Measurements from ENCODE around the gene RGL4. TPM values are rescaled to one million over a fixed set of nuclear protein-coding genes. Genes with fewer than 3 reads are reported as not detected.
A peak's percentile ranks its signal among the peaks of the same experiment; 100 is the strongest.
"Not testable (repeated sequence)": the region's sequence is repeated elsewhere in the genome, so short reads cannot be mapped to it uniquely, and the experiment has no call there.

Gene RGL4
- polyA plus RNA-seq, 10 donors: 0.36 to 2.4 (median 1.6) TPM

GRCh38 chr22:23698094-23698493, 7.3 kb downstream of the RGL4 start:
- DNase-seq: no peak

DNA sequence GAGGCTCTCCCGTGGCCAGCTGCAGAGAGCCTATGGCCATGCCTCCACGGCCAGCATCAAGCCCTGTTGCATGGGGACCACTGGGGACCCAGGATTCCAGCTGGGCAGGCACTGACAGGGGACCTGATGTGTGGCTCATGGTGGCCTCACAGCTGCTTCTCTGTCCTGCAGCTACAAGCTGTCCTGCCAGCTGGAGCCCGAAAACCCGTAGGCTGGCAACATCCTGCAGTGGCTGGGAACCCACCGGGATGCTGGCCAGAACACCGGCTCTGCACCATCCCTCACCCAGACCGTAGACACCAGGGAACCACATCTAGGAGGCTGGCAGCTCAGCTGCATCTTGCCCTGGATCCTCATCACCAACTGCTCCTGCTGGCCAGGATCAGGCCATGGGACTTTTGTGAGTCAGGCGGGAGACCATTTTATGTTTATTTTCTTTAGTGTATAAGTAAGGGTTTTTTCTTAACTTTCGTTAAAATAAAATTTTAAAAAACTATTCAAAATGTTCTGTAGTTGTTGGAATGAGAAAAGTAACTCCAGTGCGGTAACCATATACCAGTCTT, 7.9 kb downstream of the RGL4 start:
- no peak for DNase-seq

- DNase-seq: no peak
Observed at GRCh38 chr22:23700706-23701105, 9.9 kb downstream of the RGL4 start.

DNA sequence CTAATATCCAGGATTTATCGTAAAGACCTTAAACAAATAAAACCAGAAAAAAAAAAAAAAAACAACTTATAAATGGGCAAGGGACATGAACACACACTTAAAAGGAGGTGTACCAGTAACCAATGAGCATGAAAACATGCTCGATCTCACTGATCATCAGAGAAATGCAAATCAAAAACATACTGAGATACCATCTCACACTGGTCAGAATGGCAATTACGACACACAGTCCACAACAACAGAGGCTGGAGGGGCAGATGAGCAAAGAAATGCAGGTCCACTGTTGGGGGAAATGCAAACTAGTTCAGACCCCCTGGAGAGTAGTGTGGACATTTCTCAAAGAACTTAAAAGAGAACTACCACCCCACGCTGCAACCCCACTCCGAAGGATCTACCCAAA, 13.2 kb downstream of the RGL4 start:
- DNase-seq: no peak

- no peak for DNase-seq
Observed at GRCh38 chr22:23704829-23705228, 14.0 kb downstream of the RGL4 start.

DNA sequence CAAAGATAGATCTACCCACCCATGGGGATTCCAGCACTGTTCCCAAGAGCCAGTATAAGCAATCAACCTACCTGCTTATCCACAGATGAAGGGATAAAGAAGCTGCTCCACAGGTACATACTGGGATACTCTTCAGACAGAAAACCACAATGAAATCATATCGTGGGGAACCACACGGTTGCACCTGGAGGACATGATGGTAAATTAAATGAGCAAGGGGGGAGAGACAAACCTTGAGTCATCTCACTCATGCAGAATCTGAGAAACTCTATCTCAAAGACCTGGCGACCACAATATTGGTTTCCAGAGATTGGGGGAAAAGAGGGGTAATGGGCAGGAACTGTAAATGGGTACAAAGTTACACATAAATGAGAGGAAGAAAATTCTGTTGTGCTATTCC, 14.5 kb downstream of the RGL4 start:
- no peak for DNase-seq

GRCh38 chr22:23708270-23708669, 17.5 kb downstream of the RGL4 start:
- no peak for DNase-seq

GRCh38 chr22:23709107-23709506, 18.3 kb downstream of the RGL4 start:
- no peak for DNase-seq

GRCh38 chr22:23712256-23712655, 21.4 kb downstream of the RGL4 start:
- no peak for DNase-seq

GRCh38 chr22:23713696-23714595, 23.1 kb downstream of the RGL4 start:
- DNase-seq: no peak

DNA sequence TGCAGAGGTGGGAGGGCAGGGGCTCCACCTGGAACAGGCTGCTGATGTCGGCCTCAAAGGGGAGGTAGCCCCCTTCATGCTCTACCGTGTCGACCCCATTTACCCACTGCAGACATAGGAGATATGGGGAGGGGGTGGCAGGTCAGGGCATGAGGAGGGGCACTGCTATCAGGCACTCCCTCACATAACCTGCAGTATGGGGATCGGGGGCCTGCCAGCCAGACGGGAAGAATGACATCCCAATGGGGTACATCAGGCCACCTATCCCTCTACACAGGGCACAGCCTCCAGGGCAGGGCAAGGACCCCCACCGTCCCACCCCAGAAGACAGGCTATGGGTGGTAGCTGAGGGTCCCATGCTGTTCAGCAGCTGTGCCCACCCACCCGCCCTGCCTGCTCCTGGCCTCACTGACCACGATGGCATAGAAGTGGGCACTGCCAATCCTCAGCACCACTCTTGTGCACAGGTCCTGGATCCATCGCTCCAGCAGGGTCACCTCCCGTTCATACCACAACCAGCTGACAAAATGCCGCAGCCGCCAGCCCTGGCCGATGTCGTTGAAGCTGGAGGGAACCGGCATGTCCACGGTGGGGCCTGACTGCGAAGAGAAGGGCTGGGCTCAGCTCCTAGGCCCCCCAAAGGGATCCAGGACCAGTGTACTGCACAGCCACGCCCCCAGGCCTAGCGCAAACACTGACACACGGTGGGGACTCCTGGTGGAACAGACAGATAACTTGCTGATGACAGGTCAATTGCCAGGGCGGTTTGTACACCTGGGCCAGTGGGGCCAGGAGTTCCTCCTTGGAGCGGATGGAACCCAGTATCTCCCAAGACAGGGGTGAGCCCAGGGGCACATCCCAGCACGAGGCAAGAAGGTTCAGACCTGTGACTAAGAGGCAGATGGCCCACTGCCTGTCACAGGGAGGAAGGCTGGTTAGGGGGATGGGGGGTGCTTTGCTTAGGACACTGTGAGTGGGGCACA, 24.1 kb downstream of the RGL4 start:
- no peak for DNase-seq

DNA sequence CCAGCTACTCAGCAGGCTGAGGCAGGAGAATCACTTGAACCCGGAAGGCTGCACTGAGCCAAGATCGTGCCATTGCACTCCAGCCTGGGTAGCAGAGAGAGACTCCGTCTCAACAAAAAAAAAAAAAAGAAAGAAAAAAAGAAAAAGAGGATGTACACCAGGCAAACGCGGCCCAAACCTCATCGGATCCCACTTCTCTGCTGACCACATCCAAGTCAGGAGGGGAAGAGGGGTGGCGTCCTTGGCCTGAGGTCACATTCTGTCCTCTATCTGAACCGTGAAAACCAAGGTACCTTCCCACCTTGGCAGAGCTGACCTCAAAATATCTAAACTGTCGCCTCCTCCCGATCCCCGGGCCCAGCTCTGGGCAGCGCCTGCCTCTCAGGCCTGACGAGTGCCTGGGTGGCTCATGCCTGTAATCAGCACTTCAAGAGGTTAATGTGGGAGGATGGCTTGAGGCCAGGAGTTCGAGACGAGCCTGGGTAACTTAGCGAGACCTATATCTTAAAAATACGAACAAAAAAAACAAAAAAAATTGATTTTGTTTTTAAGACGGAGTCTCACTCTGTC, 25.1 kb downstream of the RGL4 start:
- DNase-seq: no peak

DNA sequence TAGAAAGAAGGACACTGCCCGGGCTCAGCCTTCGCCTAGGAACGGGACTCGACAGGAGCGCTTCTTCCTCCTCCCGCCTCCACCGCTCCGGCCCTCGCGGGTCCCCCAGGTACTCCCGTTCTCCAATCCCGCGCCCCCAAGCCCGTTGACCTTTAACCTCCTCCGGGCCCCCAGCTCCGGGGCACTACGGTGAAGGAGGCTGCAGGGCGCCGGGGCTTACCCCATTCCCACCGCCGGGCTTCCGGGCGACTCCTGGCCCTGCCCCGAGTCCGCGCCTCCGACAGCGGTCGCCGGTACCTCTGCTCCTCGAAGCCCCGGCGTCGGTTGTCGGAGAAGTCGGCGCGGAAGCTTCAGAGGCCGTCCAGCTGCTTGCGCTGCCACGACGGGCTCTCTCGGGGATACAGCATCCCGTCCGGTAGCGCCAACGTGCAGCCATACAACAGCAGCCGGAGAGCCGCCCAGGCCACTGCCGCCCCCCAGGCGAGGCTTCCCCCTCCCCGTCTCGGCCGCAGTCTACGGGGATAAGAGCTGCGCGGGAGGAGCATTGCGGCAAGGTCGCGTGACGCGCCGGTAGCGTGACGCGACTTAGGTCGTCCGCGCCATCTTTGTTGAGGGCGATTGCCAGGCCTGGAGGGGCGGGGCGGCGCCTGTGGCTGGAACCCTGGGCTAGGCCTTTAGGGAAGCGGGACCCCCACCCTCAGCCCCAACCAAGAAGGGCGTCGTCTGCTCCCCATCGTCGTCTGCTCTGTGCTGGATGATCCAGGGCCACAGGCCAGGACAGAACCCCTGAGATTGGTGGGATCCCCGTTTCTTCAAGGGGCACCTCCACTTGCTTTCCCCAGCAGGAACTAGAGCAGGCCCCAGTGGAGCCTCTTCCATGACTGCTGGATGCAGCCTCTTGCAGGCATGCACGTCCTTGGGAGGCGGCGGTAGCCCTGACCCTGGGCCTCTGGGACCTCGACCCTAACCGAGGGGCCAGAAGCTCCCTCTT, 26.3 kb downstream of the RGL4 start:
- peak; percentile 82 to 95 (median 91) for DNase-seq

DNA sequence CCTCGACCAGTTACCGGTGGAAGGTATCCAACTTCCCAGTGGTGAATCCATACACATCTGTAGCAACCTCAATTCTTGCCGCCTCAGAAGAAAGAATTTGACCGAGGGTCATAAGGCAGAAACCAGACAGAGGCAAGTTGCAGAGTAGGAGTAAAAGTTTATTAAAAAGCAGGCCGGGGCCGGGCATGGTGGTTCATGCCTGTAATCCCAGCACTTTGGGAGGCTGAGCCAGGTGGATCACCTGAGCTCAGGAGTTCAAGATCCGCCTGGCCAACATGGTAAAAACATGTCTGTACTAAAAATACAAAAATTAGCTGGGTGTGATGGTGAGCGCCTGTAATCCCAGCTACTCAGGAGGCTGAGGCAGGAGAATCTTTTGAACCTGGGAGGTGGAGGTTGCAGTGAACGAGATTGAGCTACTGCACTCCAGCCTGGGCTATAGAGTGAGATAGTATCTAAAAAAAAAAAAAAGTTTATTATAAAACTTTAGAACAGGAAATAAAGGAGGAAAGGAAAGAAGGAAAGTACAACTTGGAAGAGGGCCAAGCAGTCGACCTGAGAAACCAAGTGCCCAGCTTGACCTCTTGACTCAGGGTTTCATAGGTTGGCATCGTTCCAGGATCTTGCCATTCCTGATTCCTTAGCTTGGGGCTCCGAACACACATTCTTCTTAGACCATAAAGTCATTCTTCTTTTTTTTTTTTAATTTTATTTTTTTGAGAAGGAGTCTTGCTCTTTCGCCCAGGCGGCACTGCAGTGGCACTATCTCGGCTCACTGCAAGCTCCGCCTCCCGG, 27.8 kb downstream of the RGL4 start:
- DNase-seq: no peak

- DNase-seq: no peak
Observed at GRCh38 chr22:23720855-23721254, 30.0 kb downstream of the RGL4 start.

DNA sequence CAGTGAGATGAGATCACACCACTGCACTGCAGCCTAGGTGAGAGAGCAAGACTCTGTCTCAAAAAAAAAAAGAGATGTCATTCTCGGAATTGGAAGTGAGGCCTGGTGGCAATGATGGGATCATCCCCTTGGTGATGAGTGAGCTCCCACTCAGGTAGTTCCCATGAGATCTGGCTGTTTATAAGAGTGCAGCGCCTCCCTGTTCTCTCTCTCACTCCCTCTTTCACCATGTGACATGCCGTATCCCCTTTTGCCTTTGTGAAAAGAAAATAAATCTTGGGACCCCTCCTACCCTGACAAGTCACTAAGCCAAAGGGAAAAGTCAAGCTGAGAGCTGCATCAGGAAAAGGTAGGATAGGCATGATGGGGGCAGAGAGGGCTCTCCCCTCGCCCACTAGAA, 31.3 kb downstream of the RGL4 start:
- DNase-seq: no peak

DNA sequence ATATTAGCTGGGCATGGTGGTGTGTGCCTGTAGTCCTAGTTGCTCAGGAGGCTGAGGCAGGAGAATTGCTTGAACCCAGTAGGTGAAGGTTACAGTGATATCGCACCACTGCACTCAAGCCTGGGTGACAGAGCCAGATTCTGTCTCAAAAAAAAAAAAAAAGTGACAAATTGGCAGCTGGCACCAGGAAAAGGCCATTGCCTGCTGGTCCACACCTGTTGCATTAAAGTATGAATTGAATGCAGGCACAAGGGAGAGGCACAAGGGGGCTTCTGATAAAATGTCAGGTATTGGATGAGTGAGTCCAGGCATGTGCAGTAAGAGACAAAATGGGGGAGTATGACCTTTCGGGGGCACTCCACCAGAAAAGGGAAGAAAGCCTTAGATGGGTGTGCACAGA, 31.9 kb downstream of the RGL4 start:
- no peak for DNase-seq

DNA sequence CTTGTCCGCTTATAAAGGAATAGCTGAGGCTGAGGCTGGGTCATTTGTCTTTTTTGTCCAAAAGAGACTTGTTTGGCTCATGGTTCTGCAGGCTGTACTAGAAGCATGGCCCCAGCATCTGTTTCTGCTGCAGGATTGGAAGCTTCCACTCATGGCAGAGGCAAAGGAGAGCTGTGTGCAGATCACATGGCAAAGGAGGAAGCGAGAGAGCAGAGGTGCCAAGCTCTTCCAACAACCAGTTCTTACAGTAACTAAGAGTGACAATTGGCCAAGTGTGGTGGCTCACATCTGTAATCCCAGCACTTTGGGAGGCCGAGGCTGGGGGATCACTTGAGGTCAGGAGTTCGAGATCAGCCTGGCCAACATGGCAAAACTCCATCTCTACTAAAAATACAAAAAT, 37.3 kb downstream of the RGL4 start:
- DNase-seq: not testable (repeated sequence)

GRCh38 chr22:23737696-23738095, 46.9 kb downstream of the RGL4 start:
- peak in 1 of 3 donors; percentile 20 for DNase-seq
